ENCODE data around the gene MAPRE3.

The MAPRE3 gene

DNA sequence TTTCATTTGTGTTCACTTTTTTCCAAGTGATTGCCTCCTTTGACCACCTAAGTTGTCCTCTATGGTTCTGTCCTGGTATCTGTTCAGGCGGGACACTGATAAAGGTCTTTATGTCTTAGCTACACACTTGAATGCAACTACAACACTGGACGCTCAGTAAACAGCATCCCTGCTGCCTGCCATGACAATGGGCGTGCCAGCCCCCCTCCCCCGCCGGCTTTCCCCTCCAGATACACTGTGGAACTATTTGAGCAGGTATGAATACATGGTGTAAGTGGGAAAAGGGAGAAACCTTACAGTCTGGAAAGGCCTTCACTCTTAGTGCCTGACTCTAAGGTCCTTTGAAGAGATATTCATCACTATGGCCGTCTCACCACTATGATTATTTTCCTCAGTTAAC is 86.7 kb downstream of the MAPRE3 start:
- no peak for DNase-seq (ENCODE audit: low spot score)
- no peak for TF ChIP-seq CTCF (IDR thresholded peaks at IDR 0.05; ENCODE audit: extremely low read depth, missing control alignments)

DNA sequence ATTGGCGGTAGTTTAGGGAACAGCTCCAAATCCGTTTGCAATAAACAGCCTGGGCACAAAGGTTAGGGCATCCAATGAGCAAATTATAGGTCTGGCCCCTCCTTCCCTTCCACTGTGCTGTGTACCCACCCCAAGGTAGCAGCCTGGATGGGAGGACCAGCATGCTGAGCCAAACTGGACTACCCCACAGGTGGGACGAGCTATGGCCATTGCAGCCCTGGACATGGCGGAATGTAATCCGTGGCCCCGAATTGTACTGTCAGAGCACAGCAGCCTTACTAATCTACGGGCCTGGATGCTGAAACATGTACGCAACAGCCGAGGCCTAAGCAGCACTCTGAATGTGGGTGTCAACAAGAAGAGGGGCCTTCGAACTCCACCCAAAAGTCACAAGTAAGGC is 87.8 kb downstream of the MAPRE3 start:
- no peak for TF ChIP-seq CTCF (IDR thresholded peaks at IDR 0.05; ENCODE audit: extremely low read depth, missing control alignments)
- DNase-seq (ENCODE audit: low spot score) = no peak

DNA sequence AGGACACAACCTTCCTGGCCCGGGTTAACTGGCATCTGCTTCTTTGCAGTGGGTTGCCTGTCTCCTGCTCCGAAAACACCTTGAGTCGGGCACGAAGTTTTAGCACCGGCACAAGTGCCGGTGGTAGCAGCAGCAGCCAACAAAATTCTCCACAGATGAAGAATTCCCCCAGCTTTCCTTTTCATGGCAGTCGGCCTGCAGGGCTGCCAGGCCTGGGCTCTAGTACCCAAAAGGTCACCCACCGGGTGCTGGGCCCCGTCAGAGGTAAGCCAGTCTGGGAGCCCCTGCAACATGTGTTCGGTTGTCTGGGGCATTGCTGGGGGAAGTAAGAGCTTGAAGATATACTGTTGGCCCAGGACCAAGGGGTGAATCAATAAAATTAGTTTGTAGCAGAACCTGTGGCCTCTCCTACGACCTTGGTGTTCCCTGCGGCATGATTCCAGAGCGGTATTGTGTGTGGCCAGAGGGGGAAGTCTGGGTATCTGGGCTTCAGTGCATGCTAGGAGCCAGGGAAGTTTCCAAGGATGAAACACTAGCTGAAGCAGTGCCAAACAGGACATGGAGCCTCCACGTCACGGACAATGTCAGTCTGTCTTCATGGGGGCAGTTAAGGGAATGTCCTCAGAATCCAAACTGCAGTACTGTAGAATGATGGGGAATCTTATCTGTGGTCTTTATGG is 88.8 kb downstream of the MAPRE3 start:
- DNase-seq (ENCODE audit: low spot score) = no peak
- no peak for TF ChIP-seq CTCF (IDR thresholded peaks at IDR 0.05; ENCODE audit: extremely low read depth, missing control alignments)

GRCh38 chr2:27060323-27060722 is 89.9 kb downstream of the MAPRE3 start:
- no peak for DNase-seq (ENCODE audit: low spot score)
- no peak for TF ChIP-seq CTCF (IDR thresholded peaks at IDR 0.05; ENCODE audit: extremely low read depth, missing control alignments)

DNA sequence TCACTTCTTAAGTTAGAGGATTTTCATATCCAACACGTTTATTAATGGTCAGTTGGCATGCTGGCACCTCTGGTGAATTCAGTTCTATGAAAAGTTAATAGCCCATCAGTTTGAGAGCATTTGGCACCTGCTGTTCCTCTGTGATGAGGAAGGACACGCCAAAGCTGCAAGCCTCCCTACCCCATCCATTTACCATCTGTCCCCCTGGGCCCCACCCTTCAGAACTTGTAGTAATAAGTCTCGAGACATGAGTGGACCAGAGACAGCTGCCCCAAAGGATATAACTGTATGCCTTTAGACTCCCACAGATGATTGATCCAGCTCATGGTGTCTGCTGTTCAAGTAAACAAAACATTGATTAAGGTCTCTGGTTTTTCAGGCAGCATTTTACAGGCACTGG is 94.7 kb downstream of the MAPRE3 start:
- DNase-seq (ENCODE audit: low spot score) = no peak
- no peak for TF ChIP-seq CTCF (IDR thresholded peaks at IDR 0.05; ENCODE audit: extremely low read depth, missing control alignments)

- no peak for DNase-seq (ENCODE audit: low spot score)
- TF ChIP-seq CTCF (IDR thresholded peaks at IDR 0.05; ENCODE audit: extremely low read depth, missing control alignments) = no peak
Measured at GRCh38 chr2:27067385-27067784, 96.9 kb downstream of the MAPRE3 start.

- TF ChIP-seq CTCF (IDR thresholded peaks at IDR 0.05; ENCODE audit: extremely low read depth, missing control alignments) = no peak
- no peak for DNase-seq (ENCODE audit: low spot score)
Measured at GRCh38 chr2:27069436-27069835, 99.0 kb downstream of the MAPRE3 start.

Data from GM20000 (cell line).